ENCODE data around the gene RNF224. TPM values are rescaled to one million over a fixed set of nuclear protein-coding genes. Genes with fewer than 3 reads are reported as not detected.

RNF224 gene
- total and polyA plus RNA-seq, 12 donors: 0.06 TPM; not detected in 11

DNA sequence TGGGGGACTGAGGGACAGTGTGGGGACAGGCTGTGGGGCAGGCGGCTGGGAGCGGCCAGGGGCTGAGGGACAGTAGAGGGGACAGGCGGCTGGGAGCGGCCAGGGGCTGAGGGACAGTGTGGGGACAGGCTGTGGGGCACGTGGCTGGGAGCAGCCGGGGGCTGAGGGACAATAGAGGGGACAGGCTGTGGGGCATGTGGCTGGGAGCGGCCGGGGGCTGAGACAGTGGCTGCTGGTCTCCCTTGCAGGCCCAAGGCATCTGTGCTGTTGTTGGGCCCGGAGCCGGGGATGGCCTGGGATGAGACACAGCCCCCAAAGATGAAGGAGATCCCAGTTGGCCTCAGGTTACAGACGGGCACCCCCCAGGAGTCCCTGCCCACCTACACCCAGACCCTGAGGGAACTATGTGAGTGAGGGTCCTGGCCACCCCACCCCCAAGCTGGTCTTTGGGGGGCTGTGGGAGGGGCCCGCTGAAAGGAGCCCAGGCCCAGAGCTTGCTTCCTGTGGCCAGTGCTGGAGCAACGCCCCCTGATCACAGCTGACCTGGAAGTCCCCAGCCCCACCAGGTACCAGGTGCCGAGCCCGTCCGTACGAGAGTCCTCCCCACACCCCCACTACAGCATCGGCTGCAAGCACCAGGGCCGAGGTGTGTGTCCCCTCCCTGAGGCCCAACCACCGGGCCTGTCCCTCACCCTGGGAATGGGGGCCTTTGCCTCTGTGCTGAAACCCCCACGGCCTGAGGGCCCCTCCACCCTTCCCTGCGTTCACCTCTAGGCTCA, 24.4 kb downstream of the RNF224 start:
- Histone ChIP-seq H3K4me1 (replicated peaks in 1 of 2) (peaks cover 14 to 27% of the 10 kb centered on the region in 2 donors), H3K4me3 (no peak overlapping the region), H3K27me3 (no peaks in the 10 kb centered on the region), H3K27ac (no peak overlapping the region), H3K36me3 (replicated peaks in 1 of 2) (no peaks in the 10 kb centered on the region), H3K9me3 (replicated peaks in 1 of 3) (no peaks in the 10 kb centered on the region)
- DNase-seq: no peak
- 85 to 91% (median 89%) methylated on average over 10 to 22 of the region's 22 CpGs for WGBS, 4 donors
- intact Hi-C loops (cut with DNase I): no loop called here
- TF ChIP-seq, protein P1, sequence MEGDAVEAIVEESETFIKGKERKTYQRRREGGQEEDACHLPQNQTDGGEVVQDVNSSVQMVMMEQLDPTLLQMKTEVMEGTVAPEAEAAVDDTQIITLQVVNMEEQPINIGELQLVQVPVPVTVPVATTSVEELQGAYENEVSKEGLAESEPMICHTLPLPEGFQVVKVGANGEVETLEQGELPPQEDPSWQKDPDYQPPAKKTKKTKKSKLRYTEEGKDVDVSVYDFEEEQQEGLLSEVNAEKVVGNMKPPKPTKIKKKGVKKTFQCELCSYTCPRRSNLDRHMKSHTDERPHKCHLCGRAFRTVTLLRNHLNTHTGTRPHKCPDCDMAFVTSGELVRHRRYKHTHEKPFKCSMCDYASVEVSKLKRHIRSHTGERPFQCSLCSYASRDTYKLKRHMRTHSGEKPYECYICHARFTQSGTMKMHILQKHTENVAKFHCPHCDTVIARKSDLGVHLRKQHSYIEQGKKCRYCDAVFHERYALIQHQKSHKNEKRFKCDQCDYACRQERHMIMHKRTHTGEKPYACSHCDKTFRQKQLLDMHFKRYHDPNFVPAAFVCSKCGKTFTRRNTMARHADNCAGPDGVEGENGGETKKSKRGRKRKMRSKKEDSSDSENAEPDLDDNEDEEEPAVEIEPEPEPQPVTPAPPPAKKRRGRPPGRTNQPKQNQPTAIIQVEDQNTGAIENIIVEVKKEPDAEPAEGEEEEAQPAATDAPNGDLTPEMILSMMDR (IDR thresholded peaks at IDR 0.05): no peak
- no peak for TF ChIP-seq POLR2A (IDR thresholded peaks at IDR 0.05)

DNA sequence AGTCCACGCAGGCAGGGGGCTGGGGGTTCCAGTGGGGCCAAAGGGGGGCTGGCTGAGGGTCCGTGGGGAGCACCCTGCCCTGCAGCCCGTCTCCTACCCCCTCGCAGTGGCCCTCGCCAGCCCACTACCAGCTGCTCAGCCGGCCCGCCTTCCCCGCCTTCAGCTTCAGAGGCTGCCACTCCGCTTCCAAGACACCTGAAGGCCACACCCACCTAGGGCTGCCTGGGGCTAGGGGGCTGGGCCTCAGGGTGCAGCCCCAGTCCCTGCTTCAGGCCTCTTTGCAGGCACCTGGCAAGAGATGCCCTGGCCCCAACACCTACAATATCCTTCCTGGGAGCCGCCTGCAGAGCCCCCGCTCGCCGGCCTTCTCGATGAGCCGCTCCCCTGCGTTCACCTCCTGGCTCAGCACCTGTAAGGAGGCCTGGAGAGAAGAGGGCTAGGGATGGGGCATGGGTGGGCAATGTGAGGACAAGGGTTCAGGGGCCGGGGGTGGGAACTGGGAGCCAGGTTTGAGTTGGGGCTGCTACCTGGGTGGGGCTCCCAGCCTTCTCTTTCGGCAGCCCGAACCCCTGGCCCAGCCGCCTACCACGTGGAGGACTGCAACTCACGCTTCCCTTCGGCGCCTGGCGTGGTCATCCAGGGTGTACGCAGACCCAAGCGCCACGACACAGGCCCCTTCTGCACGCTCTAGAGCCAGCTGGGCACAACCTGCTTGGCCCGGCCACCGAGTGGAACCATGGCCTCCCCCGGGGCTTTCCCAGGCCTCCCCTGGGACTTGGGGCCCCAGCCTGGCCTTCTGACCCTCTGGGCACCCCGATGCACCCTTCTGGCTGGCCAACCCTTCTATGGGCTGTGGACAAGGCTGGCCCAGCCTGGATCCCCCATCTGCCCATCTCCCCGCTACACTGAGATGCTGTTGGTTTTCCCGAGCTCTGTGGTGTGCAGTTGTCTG, 25.5 kb downstream of the RNF224 start:
- intact Hi-C loops (cut with DNase I): no loop called here
- 86 to 100% (median 94%) methylated on average over 13 to 35 of the region's 35 CpGs for WGBS, 4 donors
- H3K27ac ChIP-seq: no peak overlapping the region

DNA sequence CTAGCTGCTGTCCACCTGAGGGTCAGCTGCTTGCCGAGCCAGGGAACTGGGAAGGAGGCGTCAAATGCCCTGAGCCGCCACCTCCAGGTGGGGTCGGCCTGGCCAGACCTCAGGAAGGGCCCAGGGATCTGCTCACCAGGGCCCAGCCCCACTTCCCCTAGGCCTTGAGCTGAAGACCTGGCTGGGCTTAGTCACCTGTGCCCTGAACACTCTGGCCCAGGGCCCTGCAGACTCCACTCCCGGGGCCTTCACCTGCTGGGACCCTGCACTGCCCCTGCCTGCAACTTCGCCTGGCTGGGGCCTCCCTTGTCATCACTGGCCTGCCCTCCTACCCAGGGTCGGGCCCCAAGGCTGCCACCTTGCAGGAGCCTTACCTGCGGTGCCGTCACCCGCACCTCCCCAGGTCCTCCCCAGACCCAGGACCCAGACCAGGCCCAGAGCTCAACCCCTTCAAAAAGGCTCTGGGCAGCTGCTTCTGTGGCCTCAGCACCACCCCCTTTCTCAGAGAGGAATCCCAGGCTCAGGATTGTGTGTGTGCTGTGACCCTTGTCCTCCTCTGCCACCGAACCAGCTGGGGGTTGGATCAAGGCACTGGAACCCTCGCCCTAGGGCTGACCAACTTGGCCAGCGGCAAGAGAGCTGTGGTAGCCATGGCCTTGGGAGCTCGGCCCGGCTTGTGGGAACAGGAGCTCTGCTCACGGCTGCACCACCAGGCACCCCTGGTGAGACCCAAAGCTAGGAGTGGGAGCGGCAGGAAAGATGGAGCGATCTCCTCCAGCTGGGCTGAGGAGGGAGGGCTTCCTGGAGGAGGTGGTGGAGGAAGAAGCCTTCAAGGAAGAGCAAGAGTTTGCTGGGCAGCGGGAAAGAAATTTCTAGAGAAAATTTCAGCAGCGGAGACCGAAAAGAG, 26.7 kb downstream of the RNF224 start:
- Histone ChIP-seq H3K9me3 (replicated peaks in 1 of 3) (no peaks in the 10 kb centered on the region), H3K27me3 (no peaks in the 10 kb centered on the region), H3K4me3 (peak overlapping the region in 2 of 4 donors; percentile 44 to 99), H3K36me3 (replicated peaks in 1 of 2) (peaks cover 0 to 10% of the 10 kb centered on the region in 2 donors), H3K4me1 (replicated peaks in 1 of 2) (peaks cover 14 to 31% of the 10 kb centered on the region in 2 donors), H3K27ac (peak overlapping the region in 2 of 5 donors; percentile 65 to 88)
- TF ChIP-seq, protein P1 (IDR thresholded peaks at IDR 0.05): no peak
- no peak for TF ChIP-seq POLR2A (IDR thresholded peaks at IDR 0.05)
- intact Hi-C loops (cut with DNase I): no loop called here
- 33 to 60% (median 48%) methylated on average over 11 to 21 of the region's 21 CpGs for whole genome bisulfite sequencing, 4 donors
- peak in 5 of 7 donors; percentile 49 to 68 (median 62) for DNase-seq

More for the DNA sequence above, 25.5 kb downstream of the RNF224 start:
- Histone ChIP-seq H3K4me3 (no peak overlapping the region), H3K27me3 (no peaks in the 10 kb centered on the region), H3K4me1 (replicated peaks in 1 of 2) (peaks cover 14 to 31% of the 10 kb centered on the region in 2 donors), H3K9me3 (replicated peaks in 1 of 3) (no peaks in the 10 kb centered on the region), H3K36me3 (replicated peaks in 1 of 2) (peaks cover 0 to 2% of the 10 kb centered on the region in 2 donors)
- no peak for DNase-seq
- TF ChIP-seq, protein P1 (IDR thresholded peaks at IDR 0.05): no peak
- no peak for TF ChIP-seq POLR2A (IDR thresholded peaks at IDR 0.05)

All from adrenal gland (tissue), 12 donors.